Measurements from ENCODE around the gene ELAVL3. TPM values are rescaled to one million over a fixed set of nuclear protein-coding genes. Genes with fewer than 3 reads are reported as not detected.

The ELAVL3 gene
- polyA plus RNA-seq, 1 donor from 2014 or later, result 38.7 TPM

GRCh38 chr19:11445141-11445540 is 35.7 kb downstream of the ELAVL3 start:
- Histone ChIP-seq H3K9me2 (ENCODE audit: insufficient read depth, low read length) (no peaks in the 10 kb centered on the region), H3F3A (ENCODE audit: insufficient read depth, low read length, poor library complexity, severe bottlenecking) (no peaks in the 10 kb centered on the region), H2AFZ (ENCODE audit: low read depth, low read length) (no peak overlapping the region), H3K9me3 (ENCODE audit: low read length) (no peaks in the 10 kb centered on the region), H3K4me3 (ENCODE audit: low read length) (no peak overlapping the region), H3K36me3 (ENCODE audit: insufficient read depth, low read length) (no peaks in the 10 kb centered on the region), H3K27me3 (ENCODE audit: insufficient read depth, low read depth, low read length) (no peaks in the 10 kb centered on the region), H3K4me2 (ENCODE audit: low read length) (no peak overlapping the region), H3K27ac (ENCODE audit: low read length) (no peak overlapping the region), H4K20me1 (ENCODE audit: insufficient read depth) (no peaks in the 10 kb centered on the region), H3K79me2 (replicated peaks; ENCODE audit: insufficient read depth, low read length) (no peaks in the 10 kb centered on the region), H3K9ac (ENCODE audit: low read length) (no peak overlapping the region)
- TF ChIP-seq REST (IDR thresholded peaks at IDR 0.05; ENCODE audit: borderline replicate concordance), result no peak
- no peak for TF ChIP-seq CTCF (IDR thresholded peaks at IDR 0.05; ENCODE audit: poor library complexity, severe bottlenecking)
- TF ChIP-seq MXI1 (conservative IDR thresholded peaks at IDR 0.05; ENCODE audit: poor library complexity, severe bottlenecking), result no peak

- Histone ChIP-seq H3K79me2 (replicated peaks; ENCODE audit: insufficient read depth, low read length) (no peaks in the 10 kb centered on the region), H2AFZ (ENCODE audit: low read depth, low read length) (no peak overlapping the region), H3F3A (ENCODE audit: insufficient read depth, low read length, poor library complexity, severe bottlenecking) (no peaks in the 10 kb centered on the region), H3K9me2 (ENCODE audit: insufficient read depth, low read length) (no peaks in the 10 kb centered on the region), H3K4me3 (ENCODE audit: low read length) (no peak overlapping the region), H4K20me1 (ENCODE audit: insufficient read depth) (no peaks in the 10 kb centered on the region), H3K27ac (ENCODE audit: low read length) (no peak overlapping the region), H3K4me2 (ENCODE audit: low read length) (no peak overlapping the region), H3K27me3 (ENCODE audit: insufficient read depth, low read depth, low read length) (no peaks in the 10 kb centered on the region), H3K9ac (ENCODE audit: low read length) (no peak overlapping the region), H3K9me3 (ENCODE audit: low read length) (no peaks in the 10 kb centered on the region), H3K36me3 (ENCODE audit: insufficient read depth, low read length) (no peaks in the 10 kb centered on the region)
- no peak for TF ChIP-seq RAD21 (conservative IDR thresholded peaks at IDR 0.05)
- no peak for TF ChIP-seq EZH2 (IDR thresholded peaks at IDR 0.05; ENCODE audit: borderline replicate concordance, insufficient read depth, low read length, poor library complexity, severe bottlenecking)
- no peak for TF ChIP-seq SMC3 (conservative IDR thresholded peaks at IDR 0.05; ENCODE audit: poor library complexity)
- TF ChIP-seq EP300 (conservative IDR thresholded peaks at IDR 0.05; ENCODE audit: poor library complexity, severe bottlenecking), result no peak
- TF ChIP-seq CTCF (IDR thresholded peaks at IDR 0.05; ENCODE audit: poor library complexity, severe bottlenecking), result no peak
- no peak for TF ChIP-seq REST (IDR thresholded peaks at IDR 0.05; ENCODE audit: borderline replicate concordance)
- no peak for TF ChIP-seq POLR2AphosphoS5 (IDR thresholded peaks at IDR 0.05)
- TF ChIP-seq TAF1 (IDR thresholded peaks at IDR 0.05; ENCODE audit: low read depth), result no peak
- no peak for TF ChIP-seq MXI1 (conservative IDR thresholded peaks at IDR 0.05; ENCODE audit: poor library complexity, severe bottlenecking)
Observed at GRCh38 chr19:11444059-11444458, 36.8 kb downstream of the ELAVL3 start.
